ENCODE measurements around the gene LRFN2. TPM values are rescaled to one million over a fixed set of nuclear protein-coding genes. Genes with fewer than 3 reads are reported as not detected.

LRFN2 gene
- total RNA-seq, 1 experiment from 2014 or later: not detected

DNA sequence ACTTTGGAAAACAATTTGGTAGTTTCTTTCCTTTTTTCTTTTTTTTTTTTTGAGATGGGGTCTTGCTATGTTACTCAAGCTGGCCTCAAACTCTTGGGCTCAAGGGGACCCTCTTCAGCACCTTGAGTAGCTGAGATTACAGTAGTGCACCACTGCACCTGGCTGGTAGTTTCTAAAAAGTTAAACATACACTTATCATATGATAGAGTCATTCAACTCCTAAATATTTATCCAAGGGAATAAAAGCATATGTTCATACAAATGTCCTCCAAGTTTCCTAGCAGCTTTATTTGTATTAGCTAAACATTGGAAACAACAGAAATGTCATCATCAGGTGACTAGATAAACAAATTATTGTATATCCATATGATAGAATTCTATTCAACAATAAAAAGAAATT, 213.9 kb downstream of the LRFN2 start:
- no TSS peak for BruUV-seq (replicated peaks)
- H3K27ac Mint-ChIP-seq (ENCODE audit: unreplicated experiment): no peak overlapping the region
- no peak for DNase-seq
- peaks cover 5% of the 10 kb centered on the region for H3K27me3 Mint-ChIP-seq (ENCODE audit: insufficient read depth, unreplicated experiment)
- H3K4me3 ChIP-seq (ENCODE audit: low read depth, low read length): no peak overlapping the region
- CTCF ChIA-PET: no interaction called here
- intact Hi-C loops (cut with micrococcal nuclease; ENCODE audit: unreplicated experiment): no loop called here
- no peaks in the 10 kb centered on the region for H3K4me1 Mint-ChIP-seq (ENCODE audit: low read depth, unreplicated experiment)
- H3K4me1 ChIP-seq: no peaks in the 10 kb centered on the region
- no peaks in the 10 kb centered on the region for H3K36me3 Mint-ChIP-seq (ENCODE audit: insufficient read depth, unreplicated experiment)
- POLR2A ChIA-PET: no interaction called here
- H3K36me3 ChIP-seq (ENCODE audit: control insufficient read depth, insufficient read depth, low read length): no peaks in the 10 kb centered on the region
- no peaks in the 10 kb centered on the region; the same call in 1 of the 2 replicates for H3K9me3 ChIP-seq
- H3K4me3 Mint-ChIP-seq (ENCODE audit: unreplicated experiment): no peak overlapping the region
- no peaks in the 10 kb centered on the region for H3K9me3 Mint-ChIP-seq (ENCODE audit: unreplicated experiment)
- H3K27me3 ChIP-seq (replicated peaks; ENCODE audit: control insufficient read depth, insufficient read depth, low read length): no peaks in the 10 kb centered on the region
- TF ChIP-seq, protein P1, sequence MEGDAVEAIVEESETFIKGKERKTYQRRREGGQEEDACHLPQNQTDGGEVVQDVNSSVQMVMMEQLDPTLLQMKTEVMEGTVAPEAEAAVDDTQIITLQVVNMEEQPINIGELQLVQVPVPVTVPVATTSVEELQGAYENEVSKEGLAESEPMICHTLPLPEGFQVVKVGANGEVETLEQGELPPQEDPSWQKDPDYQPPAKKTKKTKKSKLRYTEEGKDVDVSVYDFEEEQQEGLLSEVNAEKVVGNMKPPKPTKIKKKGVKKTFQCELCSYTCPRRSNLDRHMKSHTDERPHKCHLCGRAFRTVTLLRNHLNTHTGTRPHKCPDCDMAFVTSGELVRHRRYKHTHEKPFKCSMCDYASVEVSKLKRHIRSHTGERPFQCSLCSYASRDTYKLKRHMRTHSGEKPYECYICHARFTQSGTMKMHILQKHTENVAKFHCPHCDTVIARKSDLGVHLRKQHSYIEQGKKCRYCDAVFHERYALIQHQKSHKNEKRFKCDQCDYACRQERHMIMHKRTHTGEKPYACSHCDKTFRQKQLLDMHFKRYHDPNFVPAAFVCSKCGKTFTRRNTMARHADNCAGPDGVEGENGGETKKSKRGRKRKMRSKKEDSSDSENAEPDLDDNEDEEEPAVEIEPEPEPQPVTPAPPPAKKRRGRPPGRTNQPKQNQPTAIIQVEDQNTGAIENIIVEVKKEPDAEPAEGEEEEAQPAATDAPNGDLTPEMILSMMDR (IDR thresholded peaks at IDR 0.05; ENCODE audit: insufficient read depth in 1 of 2, low read depth in 1 of 2, low read length in 1 of 2, severe bottlenecking in 1 of 2, unreplicated experiment in 1 of 2): no peak

DNA sequence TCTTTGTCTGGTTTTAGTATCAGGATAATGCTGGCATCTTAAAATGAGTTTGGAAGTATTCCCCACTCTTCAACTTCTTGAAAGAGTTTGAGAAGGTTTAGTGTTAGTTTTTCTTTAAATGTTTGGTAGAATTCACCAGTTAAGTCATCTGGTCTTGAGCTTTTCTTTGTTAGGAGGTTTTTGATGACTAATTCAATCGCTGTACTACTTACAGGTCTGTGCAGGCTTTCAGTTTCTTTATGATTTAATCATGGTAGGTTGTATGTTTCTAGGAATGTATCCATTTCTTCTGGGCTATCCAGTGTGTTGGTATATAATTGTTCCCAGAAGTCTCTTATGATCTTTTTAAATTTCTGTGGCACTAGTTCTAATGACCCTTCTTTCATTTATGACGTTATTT, 215.5 kb downstream of the LRFN2 start:
- intact Hi-C loops (cut with micrococcal nuclease; ENCODE audit: unreplicated experiment): no loop called here
- Histone ChIP-seq H3K36me3 (ENCODE audit: control insufficient read depth, insufficient read depth, low read length) (no peaks in the 10 kb centered on the region), H3K4me3 (ENCODE audit: low read depth, low read length) (no peak overlapping the region), H3K4me1 (no peaks in the 10 kb centered on the region), H3K27me3 (replicated peaks; ENCODE audit: control insufficient read depth, insufficient read depth, low read length) (no peaks in the 10 kb centered on the region), H3K9me3 (no peaks in the 10 kb centered on the region; the same call in 1 of the 2 replicates)
- Mint-ChIP-seq H3K27ac (ENCODE audit: unreplicated experiment) (no peak overlapping the region), H3K4me3 (ENCODE audit: unreplicated experiment) (no peak overlapping the region), H3K9me3 (ENCODE audit: unreplicated experiment) (no peaks in the 10 kb centered on the region), H3K27me3 (ENCODE audit: insufficient read depth, unreplicated experiment) (peaks cover 5% of the 10 kb centered on the region), H3K36me3 (ENCODE audit: insufficient read depth, unreplicated experiment) (no peaks in the 10 kb centered on the region), H3K4me1 (ENCODE audit: low read depth, unreplicated experiment) (no peaks in the 10 kb centered on the region)
- DNase-seq: no peak
- no TSS peak for BruUV-seq (replicated peaks)
- ChIA-PET POLR2A (no interaction called here), CTCF (no interaction called here)
- TF ChIP-seq, protein P1 (IDR thresholded peaks at IDR 0.05; ENCODE audit: insufficient read depth in 1 of 2, low read depth in 1 of 2, low read length in 1 of 2, severe bottlenecking in 1 of 2, unreplicated experiment in 1 of 2): no peak

DNA sequence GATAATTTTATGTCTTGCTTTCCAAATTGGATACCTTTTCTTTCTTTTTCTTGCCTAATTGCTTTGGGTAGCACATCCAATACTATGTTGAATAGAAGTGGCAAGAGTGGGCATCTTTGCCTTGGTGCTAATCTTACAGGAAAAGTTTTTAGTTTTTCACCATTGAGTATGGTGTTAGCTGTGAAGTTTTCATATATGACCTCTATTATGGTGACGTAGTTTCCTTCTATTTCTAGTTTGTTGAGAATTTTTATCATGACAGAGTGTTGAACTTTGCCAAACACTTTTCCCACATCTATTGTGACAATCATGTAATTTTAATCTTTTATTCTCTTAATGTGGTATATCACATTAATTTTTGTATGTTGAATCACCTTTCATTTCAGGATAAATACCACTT, 216.1 kb downstream of the LRFN2 start:
- Mint-ChIP-seq H3K4me3 (ENCODE audit: unreplicated experiment) (no peak overlapping the region), H3K36me3 (ENCODE audit: insufficient read depth, unreplicated experiment) (no peaks in the 10 kb centered on the region), H3K27ac (ENCODE audit: unreplicated experiment) (no peak overlapping the region), H3K27me3 (ENCODE audit: insufficient read depth, unreplicated experiment) (peaks cover 5% of the 10 kb centered on the region), H3K9me3 (ENCODE audit: unreplicated experiment) (no peaks in the 10 kb centered on the region), H3K4me1 (ENCODE audit: low read depth, unreplicated experiment) (no peaks in the 10 kb centered on the region)
- Histone ChIP-seq H3K4me1 (no peaks in the 10 kb centered on the region), H3K27me3 (replicated peaks; ENCODE audit: control insufficient read depth, insufficient read depth, low read length) (no peaks in the 10 kb centered on the region), H3K36me3 (ENCODE audit: control insufficient read depth, insufficient read depth, low read length) (no peaks in the 10 kb centered on the region), H3K9me3 (no peaks in the 10 kb centered on the region; the same call in 1 of the 2 replicates), H3K4me3 (ENCODE audit: low read depth, low read length) (no peak overlapping the region)
- TF ChIP-seq, protein P1 (IDR thresholded peaks at IDR 0.05; ENCODE audit: insufficient read depth in 1 of 2, low read depth in 1 of 2, low read length in 1 of 2, severe bottlenecking in 1 of 2, unreplicated experiment in 1 of 2): no peak
- POLR2A ChIA-PET: no interaction called here
- CTCF ChIA-PET: no interaction called here
- no TSS peak for BruUV-seq (replicated peaks)
- intact Hi-C loops (cut with micrococcal nuclease; ENCODE audit: unreplicated experiment): no loop called here
- no peak for DNase-seq

Data from Caco-2 (cell line).